GM12892 (cell line): ENCODE measurements around the gene RBM15B. TPM values are rescaled to one million over a fixed set of nuclear protein-coding genes. Genes with fewer than 3 reads are reported as not detected.

Experiments
- DNase-seq: peaks from one replicate; pipeline ENCODE4 v3.0.0; 2011; ENCODE audit not compliant: insufficient read length
- FAIRE-seq: peaks from 2 replicates; lab custom pipeline; 2011; peaks lifted over from hg19 to GRCh38; lab: Jason Lieb, UNC
- POLR2A ChIP-seq: IDR thresholded peaks from 2 replicates; pipeline ENCODE4 v1.6.1; 2011; ENCODE audit warnings: low read depth, low read length, control low read depth
- POLR2AphosphoS5 ChIP-seq: IDR thresholded peaks from 2 replicates; pipeline ENCODE4 v1.6.1; 2011; ENCODE audit warnings: low read depth, low read length, control low read depth
- TAF1 ChIP-seq: IDR thresholded peaks from 2 replicates; pipeline ENCODE4 v1.6.1; 2011; ENCODE audit warnings: low read depth, mild to moderate bottlenecking, control low read depth, low read length, borderline replicate concordance
- polyA plus RNA-seq: library from polyadenylated mRNA; unstranded; fragments of >200 nt; gene quantifications from one replicate; pipeline ENCODE4 v1.2.1, GENCODE V29; 2012; ENCODE audit warnings: missing spikeins, inconsistent platforms; ENCODE audit not compliant: missing spikeins

Gene RBM15B, protein sequence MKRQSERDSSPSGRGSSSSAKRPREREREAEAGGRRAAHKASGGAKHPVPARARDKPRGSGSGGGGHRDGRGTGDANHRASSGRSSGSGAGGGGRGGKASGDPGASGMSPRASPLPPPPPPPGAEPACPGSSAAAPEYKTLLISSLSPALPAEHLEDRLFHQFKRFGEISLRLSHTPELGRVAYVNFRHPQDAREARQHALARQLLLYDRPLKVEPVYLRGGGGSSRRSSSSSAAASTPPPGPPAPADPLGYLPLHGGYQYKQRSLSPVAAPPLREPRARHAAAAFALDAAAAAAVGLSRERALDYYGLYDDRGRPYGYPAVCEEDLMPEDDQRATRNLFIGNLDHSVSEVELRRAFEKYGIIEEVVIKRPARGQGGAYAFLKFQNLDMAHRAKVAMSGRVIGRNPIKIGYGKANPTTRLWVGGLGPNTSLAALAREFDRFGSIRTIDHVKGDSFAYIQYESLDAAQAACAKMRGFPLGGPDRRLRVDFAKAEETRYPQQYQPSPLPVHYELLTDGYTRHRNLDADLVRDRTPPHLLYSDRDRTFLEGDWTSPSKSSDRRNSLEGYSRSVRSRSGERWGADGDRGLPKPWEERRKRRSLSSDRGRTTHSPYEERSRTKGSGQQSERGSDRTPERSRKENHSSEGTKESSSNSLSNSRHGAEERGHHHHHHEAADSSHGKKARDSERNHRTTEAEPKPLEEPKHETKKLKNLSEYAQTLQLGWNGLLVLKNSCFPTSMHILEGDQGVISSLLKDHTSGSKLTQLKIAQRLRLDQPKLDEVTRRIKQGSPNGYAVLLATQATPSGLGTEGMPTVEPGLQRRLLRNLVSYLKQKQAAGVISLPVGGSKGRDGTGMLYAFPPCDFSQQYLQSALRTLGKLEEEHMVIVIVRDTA
- 8.9 TPM for polyA plus RNA-seq

DNA sequence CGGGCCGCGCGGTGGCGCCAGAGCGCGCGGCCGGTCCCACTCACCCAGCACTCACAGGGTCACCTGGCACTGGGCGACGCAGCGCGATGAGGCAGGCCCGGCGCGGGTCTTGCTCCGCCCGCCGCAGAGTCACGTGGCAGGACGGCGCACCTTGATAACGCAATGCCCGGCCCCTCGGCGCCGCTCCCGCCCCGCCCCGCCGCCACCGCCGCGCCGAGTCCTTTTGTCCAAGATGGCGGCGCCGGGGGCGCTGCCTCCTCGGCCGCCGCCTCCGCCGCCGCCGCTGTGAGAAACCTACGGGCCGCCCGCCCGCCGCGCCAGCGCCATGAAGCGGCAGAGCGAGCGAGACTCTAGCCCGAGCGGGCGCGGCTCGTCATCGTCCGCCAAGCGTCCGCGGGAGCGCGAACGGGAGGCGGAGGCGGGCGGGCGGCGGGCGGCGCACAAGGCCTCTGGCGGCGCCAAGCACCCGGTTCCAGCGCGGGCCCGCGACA, at the start of gene RBM15B:
RBM15B (plus strand) TSS at position 211 of the 491 bp plus-strand sequence; CDS start at position 326, 115 bp downstream.
- no peak for TF ChIP-seq POLR2AphosphoS5
- TF ChIP-seq TAF1 = peak; percentile 30; the same call in 1 of the 2 replicates
- peak; percentile 76; the same call in 1 of the 2 replicates for TF ChIP-seq POLR2A
- FAIRE-seq (peak; percentile 99), DNase-seq (peak; percentile 97)

DNA sequence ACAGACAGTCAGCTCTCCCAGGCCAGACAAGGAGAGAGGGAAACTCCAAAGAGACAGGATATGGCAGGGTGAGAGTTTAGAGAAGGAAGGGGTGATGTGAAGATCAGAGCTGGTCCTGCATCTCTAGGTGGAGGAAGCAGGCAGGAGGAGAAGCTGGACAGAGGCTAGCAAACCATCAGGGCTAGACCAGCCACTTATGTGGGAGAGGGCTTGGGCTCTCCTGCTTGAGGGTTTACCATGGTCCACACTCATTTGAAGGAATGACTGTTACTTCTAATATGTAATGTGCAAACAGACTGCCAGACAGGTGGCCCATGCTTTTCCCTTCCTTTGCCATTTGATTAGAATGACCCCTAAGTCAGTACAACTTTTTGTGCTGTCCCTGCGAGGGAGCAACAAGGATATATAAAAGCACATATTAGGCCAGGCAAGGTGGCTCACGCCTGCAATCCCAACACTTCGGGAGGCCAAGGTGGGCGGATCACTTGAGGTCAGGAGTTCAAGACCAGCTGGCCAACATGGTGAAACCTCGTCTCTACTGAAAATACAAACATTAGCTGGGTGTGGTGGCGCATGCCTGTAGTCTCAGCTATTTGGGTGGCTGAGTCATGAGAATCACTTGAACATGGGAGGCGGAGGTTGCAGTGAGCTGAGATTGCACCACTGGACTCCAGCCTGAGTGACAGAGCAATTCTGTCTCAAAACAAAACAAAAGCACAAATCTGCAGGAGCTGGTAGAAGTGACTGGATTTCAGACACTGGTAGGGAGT, 47.0 kb upstream of the RBM15B start:
- TF ChIP-seq TAF1 = no peak
- TF ChIP-seq POLR2AphosphoS5 = no peak
- TF ChIP-seq POLR2A = no peak
- FAIRE-seq (no peak), DNase-seq (no peak)

DNA sequence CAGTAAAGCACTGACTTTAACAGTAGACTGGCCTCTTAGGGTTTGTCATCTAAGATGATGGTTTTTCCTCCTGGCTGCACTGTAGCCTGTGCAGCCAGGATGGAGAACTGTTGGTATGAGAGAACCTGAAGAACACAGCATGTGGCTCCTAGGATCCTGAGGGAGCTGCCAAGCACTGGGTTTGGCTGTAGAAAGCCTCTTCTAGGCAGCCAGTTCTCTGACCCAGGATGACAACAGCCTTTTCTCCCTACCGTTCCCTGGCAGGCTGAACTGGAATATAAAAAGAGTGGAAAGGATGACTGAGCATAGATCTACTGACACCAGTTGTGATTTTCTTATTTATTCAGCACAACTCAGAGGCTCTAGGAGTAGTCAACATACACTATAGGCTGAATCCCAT, 40.3 kb upstream of the RBM15B start:
- no peak for DNase-seq

DNA sequence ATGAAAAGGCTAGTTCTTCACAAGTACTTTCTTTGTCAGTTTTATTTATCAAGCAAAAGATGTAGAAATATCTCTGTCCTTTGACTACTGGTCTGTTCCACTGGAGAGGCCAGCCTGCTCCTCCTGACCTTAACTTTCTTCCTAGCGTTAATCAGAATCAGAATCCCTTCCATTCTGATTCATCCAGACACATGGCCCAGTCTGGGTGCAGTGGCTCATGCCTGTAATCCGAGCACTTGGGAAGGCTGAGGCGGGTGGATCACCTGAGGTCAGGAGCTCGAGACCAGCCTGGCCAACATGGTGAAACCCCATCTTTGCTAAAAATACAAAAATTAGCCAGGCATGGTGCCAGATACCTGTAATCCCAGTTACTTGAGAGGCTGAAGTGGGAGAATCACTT, 38.0 kb upstream of the RBM15B start:
- TF ChIP-seq POLR2A = no peak
- TF ChIP-seq TAF1 = no peak
- TF ChIP-seq POLR2AphosphoS5 = no peak
- DNase-seq = no peak
- no peak for FAIRE-seq

More for the DNA sequence above, 40.3 kb upstream of the RBM15B start:
- TF ChIP-seq POLR2AphosphoS5 = no peak
- no peak for TF ChIP-seq POLR2A
- TF ChIP-seq TAF1 = no peak
- no peak for FAIRE-seq

DNA sequence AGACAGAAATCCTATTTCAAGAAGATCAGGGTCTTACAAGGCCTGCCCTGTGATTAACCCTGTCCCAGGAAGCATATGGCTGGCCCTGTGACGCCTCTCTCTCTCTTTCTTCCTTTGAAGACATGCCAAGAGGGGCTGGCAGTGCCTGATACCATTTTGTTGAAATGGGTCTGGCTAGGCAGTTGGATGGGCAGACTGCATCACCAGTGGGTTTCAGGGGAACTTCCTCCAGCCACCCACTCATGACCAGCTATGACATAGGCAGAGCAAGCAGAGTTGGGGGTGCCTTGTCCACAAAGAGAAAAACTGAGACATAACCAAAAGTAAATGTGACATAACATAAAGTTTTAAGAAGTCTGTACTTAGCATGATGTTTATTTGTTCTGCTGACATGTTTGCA, 37.4 kb upstream of the RBM15B start:
- no peak for DNase-seq
- TF ChIP-seq POLR2A (no peak), POLR2AphosphoS5 (no peak), TAF1 (no peak)
- no peak for FAIRE-seq

DNA sequence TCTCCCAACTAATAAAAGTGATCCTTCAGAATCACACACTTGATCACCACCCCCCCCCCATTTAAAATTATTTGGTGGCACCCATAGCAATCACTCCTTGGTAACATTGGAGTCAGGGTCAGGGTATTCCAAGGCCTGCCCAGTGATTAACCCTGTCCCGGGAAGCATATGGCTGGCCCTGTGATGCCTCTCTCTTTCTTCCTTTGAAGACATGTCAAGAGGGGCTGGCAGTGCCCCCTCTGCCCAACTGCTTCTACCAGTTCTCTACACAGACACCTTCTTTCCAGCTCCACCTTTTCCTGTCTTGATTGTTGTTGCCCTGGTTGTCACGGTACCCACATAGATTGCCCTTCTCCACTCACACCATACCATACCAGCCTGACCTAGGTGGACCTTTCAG, 36.9 kb upstream of the RBM15B start:
- TF ChIP-seq POLR2AphosphoS5 (no peak), TAF1 (no peak), POLR2A (no peak)
- no peak for DNase-seq
- FAIRE-seq = no peak

DNA sequence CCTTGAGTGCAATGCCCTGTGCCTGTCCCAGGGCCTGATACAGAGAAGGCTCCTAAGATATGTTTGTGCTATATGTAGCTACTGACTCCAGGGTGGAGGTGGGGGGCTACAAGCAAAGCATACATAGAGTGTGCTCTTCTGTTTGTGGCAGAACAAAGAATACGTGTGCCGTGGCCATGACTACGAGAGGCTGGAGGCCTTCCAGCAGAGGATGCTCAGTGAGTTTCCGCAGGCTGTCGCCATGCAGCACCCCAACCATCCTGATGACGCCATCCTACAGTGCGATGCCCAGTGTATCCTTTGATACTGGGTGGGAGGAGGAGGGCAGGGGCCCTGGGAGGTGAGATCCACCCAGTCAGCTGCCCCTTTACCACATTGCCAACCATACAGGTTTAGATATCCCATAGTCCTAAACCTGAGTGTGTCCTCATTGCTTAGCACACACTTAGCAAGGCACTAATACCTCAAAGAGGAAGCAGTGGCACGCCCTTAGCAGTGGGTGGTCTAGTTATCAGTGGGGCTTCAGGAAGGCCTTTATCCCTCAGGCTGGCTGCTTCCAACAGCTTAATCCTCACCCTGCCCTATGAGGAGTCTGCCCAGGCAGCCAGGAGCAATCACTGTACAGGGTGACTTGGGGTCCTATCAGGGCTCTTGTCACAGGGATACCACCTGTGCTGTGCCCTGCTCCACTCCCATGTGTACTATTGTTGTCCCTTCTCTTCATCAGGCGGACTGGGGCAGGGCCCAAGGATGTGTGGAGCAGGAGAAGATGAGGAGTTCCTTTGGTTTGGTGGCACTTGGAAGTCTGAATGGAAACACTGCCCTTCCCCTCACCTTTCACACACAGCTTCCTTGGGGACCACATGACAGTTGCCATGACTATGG, 36.1 kb upstream of the RBM15B start:
- DNase-seq (no peak), FAIRE-seq (no peak)
- TF ChIP-seq TAF1 (no peak), POLR2A (no peak), POLR2AphosphoS5 (no peak)

DNA sequence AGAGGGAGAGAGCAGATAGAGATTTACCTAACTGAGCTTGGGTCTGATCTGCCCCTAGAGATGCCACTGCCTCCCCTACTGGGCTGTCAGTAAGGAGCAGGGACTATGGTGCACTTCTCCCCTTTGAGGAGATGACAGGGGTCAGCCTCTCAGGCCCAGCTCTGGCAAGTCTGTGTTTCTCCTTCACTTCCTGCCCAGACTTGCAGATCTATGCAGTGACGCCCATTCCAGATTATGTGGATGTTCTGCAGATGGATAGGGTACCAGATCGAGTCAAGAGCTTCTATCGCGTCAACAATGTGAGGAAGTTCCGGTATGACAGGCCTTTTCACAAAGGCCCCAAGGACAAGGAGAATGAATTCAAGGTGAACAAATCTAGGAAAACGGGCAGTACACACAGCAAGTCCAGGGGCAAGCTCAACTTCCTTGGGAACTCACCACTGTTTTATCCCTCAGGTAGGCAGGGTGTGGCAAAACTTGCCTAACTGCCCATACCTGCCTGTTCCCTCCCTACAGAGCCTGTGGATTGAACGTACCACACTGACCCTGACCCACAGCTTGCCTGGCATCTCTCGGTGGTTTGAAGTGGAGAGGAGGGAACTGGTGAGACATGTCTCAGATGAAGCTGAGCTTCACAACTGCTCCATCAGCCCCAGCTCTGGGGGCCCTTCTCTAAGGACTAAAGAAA, 35.0 kb upstream of the RBM15B start:
- FAIRE-seq = no peak
- no peak for DNase-seq

DNA sequence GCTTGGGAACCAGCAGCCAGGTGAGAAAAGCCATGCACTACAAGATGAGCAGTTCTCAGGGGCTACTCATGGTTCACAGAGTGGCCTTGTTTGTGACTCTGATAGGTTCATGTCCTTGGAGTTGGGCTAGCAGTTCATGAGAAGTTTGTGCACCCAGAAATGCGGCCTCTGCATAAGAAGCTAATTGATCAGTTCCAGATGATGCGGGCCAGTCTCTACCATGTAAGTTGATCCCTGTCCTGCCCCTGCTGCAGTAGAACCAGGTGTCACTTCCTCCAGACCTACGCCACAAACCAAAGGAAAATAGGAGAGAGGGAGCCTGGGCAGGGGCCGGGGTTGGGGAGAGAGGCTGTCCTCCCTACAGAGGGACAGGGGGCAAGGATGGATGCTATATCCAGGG, 33.2 kb upstream of the RBM15B start:
- DNase-seq (no peak), FAIRE-seq (no peak)
- no peak for TF ChIP-seq POLR2A
- no peak for TF ChIP-seq POLR2AphosphoS5
- TF ChIP-seq TAF1 = no peak

More for the DNA sequence above, 35.0 kb upstream of the RBM15B start:
- no peak for TF ChIP-seq POLR2A
- TF ChIP-seq TAF1 = no peak
- no peak for TF ChIP-seq POLR2AphosphoS5
